ENCODE measurements around the gene ZNF516.
"Not testable (repeated sequence)": the region's sequence is repeated elsewhere in the genome, so short reads cannot be mapped to it uniquely, and the experiment has no call there.

ZNF516 gene, protein sequence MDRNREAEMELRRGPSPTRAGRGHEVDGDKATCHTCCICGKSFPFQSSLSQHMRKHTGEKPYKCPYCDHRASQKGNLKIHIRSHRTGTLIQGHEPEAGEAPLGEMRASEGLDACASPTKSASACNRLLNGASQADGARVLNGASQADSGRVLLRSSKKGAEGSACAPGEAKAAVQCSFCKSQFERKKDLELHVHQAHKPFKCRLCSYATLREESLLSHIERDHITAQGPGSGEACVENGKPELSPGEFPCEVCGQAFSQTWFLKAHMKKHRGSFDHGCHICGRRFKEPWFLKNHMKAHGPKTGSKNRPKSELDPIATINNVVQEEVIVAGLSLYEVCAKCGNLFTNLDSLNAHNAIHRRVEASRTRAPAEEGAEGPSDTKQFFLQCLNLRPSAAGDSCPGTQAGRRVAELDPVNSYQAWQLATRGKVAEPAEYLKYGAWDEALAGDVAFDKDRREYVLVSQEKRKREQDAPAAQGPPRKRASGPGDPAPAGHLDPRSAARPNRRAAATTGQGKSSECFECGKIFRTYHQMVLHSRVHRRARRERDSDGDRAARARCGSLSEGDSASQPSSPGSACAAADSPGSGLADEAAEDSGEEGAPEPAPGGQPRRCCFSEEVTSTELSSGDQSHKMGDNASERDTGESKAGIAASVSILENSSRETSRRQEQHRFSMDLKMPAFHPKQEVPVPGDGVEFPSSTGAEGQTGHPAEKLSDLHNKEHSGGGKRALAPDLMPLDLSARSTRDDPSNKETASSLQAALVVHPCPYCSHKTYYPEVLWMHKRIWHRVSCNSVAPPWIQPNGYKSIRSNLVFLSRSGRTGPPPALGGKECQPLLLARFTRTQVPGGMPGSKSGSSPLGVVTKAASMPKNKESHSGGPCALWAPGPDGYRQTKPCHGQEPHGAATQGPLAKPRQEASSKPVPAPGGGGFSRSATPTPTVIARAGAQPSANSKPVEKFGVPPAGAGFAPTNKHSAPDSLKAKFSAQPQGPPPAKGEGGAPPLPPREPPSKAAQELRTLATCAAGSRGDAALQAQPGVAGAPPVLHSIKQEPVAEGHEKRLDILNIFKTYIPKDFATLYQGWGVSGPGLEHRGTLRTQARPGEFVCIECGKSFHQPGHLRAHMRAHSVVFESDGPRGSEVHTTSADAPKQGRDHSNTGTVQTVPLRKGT

DNA sequence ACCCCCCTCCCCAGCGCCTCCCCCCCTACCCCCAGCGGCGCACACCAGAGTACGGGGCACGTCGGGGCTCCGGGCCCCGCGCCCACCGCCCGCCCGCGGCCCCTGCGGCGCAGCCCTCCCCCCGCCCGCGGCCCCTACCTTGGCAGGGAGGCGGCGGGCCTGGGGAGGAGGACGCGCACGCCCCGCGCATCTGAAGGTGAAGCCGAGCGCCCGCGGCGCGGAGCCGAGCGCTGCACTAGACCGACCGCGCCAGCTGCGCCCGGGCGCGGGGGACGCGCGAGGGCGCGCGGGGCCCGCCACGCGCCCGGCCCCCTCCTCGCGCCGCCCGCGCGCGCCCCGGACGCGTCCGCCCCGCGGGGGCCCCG lies at the start of gene ZNF516:
Gene ZNF516 (minus strand): TSS at position 237 of the 365 bp plus-strand sequence. CDS start 52,188 bp downstream, outside the sequence.
- no peak for DNase-seq (ENCODE audit: low spot score)

DNA sequence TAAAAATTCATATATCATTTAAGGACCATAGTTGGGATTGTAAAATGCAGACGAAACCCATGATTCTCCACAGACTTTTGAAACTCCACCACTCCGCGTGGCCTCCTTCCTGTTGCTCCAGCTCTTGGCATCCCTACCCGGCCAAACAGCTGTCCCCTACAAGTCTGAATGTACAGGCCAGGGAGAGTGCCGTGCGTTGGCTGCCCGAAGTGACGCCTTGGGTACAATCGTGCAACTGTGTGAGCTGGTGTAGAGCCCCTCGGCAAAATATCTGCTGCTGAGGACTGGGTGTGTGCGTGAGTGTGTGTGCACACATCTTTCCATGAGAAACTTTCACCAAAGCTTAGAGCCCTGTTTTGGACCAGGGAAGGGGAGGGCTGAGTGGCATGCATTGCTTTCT lies 43.8 kb upstream of the ZNF516 start:
- no peak for DNase-seq (ENCODE audit: low spot score)

DNA sequence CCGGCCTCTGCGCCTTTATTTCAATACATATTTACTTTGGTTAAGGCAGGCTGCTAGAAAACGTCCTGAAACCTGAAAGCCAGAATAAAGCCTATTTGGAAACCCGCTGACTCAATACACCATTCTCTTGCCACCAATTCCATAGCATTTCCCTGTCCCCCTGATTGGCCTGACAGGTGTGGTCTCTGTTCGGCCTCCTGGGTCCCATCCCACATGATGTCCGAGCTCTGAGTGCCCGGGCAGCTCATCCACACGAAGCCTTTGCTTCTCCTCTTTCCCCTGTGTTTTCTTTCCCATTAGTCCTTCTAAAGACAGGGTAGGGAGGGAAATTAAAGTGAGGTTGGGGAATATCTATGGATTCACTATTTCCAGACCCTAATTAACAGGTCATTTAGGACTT lies 42.6 kb upstream of the ZNF516 start:
- DNase-seq (ENCODE audit: low spot score), result no peak

DNA sequence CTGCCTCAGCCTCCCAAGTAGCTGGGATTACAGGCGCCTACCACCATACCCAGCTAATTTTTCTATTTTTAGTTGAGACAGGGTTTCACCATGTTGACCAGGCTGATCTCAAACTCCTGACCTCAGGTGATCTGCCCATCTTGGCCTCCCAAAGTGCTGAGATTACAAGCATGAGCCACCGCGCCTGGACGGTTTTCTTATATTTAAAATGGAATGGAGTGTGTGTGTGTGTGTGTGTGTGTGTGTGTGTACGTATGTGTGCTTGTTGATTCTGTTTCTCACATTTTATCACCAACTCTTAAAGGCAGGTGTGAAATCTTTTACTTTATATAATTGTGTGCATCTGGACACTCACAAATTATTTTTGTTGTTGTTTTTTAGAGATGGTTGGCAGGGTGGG lies 41.6 kb upstream of the ZNF516 start:
- DNase-seq (ENCODE audit: low spot score), result not testable (repeated sequence)

DNA sequence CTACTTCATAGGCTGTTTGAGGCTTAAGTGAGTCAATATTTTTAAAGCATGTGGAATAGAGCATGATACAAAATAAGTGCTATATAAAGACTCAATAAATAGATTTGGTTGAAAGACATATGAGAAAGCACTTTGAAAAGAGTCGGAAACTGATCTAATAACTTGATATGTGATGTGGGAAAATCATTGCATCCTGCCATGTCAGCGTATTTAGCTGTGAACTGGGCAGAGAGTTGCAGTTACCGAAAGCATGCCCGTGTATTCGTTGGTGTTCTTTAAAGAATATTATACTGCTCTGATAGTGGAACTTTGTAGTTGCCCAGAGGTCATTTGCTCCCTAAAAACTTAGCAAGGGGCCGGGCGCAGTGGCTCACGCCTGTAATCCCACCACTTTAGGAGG lies 37.8 kb upstream of the ZNF516 start:
- DNase-seq (ENCODE audit: low spot score), result no peak

DNA sequence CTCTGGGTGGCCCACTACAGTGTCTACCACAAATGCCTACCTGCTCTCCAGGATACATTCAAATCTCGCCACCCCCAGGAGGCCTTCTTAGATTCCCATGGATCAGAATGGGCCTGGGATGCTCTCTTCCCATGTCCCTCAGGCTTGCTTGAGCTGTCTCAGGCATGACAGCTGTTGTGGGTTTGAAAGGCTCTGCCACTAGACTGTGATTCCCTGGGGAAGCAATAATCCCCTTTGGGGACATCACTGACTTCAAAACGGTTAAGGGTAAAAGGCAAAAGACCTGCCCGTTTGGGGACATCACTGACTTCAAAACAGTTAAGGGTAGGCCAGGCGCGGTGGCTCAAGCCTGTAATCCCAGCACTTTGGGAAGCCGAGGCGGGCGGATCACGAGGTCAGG lies 35.8 kb upstream of the ZNF516 start:
- no peak for DNase-seq (ENCODE audit: low spot score)

DNA sequence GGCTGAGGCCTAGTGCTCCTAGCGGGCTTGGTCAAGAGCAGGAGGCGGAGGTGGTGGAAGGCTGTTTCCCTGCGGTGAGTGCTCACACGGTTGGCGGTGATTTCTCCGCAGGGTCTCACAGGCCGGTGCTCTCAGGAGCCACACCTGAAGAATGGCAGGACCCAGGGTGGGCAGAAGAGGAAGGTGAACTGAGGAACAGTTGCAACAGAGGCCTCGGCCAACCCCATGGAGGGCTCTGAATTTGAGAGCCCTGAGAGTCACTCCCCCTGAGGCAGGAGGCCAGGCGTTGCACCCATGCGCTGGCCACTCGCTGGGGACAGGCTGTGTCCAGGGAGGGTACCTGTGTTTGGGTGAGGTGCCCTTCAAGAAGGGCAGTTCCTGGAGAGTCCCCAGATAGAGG lies 35.3 kb upstream of the ZNF516 start:
- no peak for DNase-seq (ENCODE audit: low spot score)

DNA sequence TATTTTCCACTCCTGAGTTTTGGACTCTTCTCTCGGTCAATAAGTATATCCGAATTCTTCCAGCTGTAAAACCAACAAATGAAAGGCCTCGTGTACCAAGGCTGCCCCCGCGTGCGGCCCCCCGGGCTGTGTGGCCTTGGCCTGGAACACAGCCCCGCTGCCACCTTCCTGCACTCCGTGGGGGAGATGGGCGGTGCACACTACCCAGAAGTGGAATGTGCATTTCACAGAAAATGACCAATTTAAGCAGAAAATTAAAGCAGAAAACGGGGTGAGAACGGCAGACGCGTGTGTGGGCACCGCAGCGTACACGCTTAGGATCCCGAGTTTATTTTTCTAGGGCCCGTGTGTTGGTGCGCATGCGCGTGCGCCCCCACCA lies 34.4 kb upstream of the ZNF516 start:
- DNase-seq (ENCODE audit: low spot score), result no peak

DNA sequence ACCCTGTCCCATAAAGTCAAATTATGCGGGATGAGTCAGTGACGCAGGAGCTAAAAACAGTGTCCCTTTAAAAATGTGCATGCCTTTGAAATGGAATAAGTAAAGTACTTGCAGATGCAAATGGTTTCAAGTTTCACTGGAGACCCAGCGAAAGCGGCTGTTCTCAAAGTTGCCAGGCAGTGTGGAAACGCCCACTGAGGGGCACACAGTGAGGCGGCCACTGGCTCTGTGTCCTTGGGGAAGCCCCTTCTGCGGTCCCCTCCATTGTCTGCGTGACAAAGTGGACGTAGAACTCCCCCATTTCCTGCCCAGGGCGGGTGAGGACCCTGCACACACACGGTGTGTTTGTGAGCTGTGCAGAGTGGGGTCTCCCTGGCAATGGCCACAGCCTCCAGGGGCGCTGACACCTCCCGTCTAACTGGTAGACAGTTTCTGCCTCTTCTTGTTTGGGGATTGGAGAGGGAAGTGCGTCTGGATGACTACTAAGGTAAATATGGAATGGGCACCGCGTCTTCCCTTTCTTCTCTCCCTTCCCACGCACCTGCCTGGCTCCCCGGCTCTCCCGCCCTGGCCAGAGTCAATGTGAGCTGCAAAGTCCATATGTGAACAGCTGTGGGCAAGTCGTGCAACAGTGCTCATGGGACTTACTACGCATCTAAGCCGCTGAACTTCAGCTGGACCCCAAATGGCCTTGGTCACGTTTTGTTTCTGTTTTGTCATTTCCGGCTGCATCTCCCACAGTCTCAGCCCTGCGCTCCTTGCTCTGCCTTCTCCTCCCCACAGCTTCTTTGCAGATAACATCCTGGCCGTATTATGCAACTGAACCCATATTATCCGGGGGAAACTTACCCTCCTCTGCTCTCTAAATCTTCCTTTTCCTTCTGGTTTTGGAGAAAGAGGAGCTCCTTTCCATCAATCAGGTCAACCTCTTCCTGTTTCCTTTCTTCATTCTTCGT lies 33.7 kb upstream of the ZNF516 start:
- DNase-seq (ENCODE audit: low spot score), result peak; percentile 28

DNA sequence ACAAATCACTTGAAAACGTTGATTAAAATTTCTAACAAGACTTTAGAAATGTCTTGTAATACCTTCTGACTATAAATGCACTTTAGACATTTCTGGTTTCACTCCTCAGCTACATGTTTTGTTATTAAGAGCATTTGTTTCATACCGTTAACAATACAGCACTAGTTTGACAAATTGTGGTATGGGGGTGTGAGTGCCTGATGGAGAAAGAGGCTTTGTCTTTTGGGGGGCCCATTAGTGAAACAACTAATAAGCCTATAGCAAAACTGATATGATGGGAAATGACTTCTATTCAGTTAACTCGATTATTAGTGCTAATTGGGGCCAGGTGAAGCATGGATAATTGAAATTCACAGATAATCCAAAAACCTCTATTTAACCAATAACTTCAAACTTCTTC lies 30.9 kb upstream of the ZNF516 start:
- no peak for DNase-seq (ENCODE audit: low spot score)

DNA sequence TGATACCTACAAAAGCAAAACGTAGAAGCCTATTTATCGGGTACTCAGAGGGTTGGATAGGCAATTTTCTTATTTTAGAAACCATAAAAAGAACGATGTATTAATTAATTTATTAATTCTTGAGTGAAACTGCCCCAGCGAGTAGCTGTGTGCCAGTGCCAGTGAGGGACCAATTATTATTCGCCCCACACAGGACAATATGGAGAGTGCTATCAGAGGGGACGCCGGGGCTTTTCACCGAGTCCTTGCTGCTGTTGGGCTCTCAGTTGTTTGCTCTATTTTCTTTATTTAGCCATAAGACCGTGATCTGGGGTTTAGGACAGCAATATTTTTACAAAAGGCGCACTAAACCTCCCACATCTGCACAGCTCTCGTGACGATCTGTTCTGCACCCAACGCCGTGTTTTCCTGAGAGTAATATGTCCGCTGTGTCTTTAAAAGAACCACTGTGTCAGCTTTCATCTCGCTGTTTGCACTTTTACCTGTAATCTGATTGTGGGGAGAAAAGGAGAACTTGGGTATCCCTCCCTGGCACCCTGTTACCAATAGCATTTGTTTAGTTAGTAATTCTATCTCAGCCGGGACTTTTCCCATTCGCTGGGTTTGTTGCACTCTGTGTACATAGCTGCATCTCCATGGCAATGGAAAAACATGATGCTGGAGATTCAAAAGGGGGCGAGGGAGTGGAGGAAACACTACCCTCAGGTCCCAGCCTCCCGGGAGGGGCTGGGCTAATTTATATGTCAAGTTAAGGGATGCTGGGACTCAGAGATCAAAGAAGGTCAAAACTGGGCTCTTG lies 30.1 kb upstream of the ZNF516 start:
- peak; percentile 63 for DNase-seq (ENCODE audit: low spot score)

DNA sequence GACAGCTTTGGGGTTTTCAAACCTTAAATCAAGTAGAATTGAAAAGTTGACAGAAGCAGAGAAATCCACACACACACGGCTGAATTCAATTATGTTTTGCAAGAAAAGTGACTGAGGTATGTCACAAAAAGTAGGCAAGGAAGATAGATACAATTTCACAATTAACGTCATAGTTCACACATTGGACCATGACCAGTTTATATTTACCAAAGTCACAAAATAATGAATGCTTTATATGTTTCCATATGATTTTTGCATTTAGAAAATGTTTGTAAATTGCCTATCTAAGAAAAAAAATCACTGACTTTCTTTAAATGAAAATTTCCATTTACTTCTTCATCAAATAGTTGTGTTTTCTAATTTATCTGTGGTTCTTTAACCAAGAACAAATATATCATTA lies 29.4 kb upstream of the ZNF516 start:
- DNase-seq (ENCODE audit: low spot score), result no peak

DNA sequence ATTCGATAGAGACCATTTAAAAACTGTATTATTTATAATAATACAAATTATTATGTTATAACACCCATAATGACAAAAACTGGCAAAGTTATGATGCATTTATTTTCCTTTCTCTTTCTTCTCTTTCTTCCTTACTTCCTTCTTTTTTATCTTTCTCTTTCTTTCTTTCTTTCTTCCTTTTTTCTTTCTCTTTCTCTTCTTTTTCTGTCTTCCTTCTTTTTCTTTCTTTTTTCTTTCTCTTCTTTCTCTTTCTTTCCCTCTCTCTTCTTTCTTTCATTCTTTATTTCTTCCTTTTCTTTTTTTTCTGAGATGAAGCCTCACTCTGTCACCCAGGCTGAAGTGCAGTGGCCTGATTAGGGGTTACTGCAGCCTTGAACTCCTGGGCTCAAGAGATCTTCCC lies 27.5 kb upstream of the ZNF516 start:
- no peak for DNase-seq (ENCODE audit: low spot score)

DNA sequence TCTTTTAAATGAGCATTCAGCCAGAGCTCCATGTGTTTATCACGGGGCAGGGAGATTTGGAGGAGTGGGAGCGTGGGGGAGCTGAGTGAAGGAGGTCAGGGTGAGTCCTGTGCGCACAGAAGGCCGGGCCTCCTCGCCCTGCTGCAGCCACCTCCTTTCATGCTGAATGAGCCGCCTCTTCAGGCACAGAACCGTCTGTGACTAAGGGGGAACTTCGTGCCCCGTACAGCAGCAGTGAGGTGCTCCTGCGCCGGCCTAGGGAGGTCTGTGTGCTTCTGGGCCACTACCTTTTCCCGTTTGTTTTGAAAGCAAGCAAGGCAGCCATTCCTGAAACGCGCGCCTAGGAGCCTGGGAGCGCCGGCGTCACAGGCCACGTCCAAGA lies 27.1 kb upstream of the ZNF516 start:
- no peak for DNase-seq (ENCODE audit: low spot score)

DNA sequence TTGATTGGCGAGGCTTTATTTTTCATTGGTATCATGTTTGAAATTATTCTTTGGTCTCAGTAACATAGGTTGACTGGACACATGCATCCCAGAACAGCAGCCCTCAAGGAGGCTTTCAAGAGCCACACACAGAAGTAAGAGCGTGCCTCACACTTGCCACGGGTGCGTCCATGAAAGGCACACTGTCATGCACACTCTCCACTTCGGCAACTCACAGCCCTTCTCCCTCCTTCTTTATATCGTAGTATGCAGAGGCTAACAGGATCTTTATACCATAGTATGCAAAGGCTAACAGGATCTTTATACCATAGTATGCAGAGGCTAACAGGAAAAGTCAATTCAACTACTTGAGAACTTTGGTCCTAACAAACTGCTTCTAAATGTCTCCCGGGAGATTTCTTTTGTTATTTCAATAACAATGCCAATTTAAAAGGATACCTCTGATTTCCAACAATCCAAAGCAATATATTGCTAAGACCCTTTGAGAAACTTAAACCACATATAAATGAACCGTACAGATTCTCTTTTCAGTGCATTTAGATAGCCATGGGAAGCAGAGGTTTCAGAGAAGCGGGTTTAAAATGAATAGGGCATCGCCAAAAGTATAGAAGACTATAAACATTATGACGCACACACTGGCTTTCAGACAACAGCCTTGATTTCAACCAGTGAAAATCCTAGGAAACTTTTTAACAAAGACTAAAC lies 26.5 kb upstream of the ZNF516 start:
- DNase-seq (ENCODE audit: low spot score), result no peak

DNA sequence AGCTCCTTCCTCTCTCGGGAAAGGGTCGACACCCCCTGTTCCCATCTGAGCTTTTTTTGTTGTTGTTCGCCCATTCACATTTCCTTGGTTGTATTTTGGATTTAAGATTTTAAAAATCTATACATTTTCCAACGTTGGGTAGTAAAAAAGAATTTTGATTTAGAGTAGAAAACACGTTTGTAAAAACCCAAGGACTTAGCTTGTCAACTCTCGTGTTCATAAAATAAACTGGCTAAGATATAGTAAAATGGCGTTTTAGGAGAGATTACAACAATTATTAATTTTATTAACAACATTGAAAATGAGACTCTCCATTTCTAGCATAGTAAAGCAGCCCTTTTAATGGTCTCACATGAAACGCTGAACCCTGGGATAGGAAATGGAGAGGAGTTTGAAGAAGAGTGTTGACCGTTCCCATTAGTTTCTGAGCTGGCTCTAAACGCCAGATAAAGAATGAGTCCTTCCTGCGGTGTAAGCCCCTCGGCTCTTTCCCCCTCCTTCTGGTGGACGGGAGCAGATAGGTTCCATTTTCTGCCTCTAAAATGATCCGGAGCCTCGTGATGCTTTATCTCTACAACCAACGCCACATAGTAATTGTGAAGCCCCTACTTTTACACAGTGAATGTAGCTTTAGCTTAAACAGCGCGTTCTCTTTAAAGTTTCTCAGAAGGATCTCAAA lies 24.0 kb upstream of the ZNF516 start:
- no peak for DNase-seq (ENCODE audit: low spot score)

DNA sequence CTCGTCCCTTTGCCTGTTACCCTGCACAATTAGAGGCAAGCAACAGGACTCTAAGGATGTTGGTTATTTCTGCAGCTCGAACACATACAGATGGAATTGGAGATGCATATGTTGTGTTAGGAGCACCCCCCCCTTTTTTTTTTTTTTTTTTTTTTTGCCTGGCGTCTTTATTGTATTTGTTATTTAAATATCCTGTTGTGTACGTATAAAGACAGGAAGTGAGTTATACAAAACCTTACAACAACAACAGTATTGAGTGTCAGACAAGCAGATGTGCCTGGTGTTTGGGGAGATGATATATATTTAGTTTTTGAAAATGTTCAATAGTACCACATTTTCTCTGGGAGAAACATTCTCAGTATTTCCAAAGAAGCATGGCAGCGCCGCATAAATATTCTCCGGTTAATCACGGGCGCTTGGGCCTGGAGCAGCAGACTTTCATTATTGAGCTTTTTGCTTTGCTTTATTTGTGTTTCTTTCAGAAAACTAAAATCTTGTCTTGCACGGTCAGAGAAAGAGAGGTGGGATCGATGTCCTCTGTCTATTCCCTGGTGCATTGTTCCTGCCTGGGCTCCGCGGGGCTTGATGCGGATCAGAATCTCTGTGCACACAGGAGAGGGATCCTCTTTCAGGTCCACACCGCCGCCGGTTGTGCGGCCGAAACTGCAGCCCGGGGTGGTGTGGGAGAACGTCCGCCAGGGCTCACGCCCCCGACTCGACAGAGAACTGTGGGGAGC lies 23.2 kb upstream of the ZNF516 start:
- DNase-seq (ENCODE audit: low spot score), result no peak

DNA sequence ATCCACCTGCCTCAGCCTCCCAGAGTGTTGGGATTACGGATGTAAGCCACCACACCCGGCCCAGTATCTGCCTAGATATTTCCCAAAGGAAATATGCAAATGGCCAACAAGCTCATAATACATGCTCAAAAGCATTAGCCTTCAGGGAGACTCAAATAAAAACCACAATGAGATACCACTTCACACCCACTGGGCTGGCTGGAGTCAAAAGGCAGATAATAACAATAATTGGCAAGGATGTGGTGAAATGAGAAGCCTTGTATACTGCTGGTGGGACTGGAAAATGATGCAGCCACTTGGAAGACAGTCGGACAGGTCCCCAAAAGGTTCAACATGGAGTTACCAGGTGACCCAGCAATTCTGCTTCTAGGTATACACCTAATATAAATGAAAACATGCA lies 20.5 kb upstream of the ZNF516 start:
- no peak for DNase-seq (ENCODE audit: low spot score)

DNA sequence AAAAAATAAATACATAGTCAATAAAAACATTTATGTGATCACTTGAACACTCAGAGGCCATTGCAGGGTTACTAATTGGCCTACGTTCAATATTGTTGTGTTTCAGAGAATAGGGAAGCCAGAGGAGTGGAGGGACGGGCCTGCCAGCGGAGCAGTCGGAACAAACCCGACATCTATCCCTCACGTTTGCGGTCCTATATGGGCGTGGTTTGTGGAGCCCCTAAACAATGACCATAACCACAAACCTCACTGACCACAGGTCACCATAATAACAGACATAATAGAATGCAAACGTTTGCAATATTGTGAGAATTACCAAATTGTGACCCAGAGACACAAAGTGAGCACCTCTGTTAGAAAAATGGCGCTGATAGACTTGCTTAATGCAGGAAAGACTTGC lies 19.5 kb upstream of the ZNF516 start:
- DNase-seq (ENCODE audit: low spot score), result no peak
